ENCODE results near the gene TMEM38B. TPM values are rescaled to one million over a fixed set of nuclear protein-coding genes. Genes with fewer than 3 reads are reported as not detected.

TMEM38B gene
- total RNA-seq, 4 donors from 2014 or later: 8.6 to 11.3 (median 9.3) TPM

DNA sequence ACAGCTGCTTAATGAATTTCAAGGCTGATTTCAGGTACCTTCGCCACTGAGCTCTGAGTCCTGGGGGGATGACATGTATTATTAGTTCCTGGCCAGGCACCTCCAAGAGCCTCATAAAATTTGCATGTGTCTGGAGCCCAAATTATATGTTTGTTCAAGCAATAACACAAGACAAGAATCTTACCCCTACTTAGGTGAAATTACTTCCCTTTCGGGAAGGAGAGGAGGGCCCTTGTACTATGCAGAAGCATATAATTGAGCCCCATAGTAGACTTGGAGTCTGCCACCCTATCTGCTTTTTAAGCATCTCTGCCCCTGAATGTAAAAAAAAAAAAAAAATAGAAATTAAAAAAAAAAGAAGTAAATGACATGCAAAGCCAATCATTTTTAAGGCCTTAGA lies 13.0 kb upstream of the TMEM38B start:
- Histone ChIP-seq H3K27me3 (no peaks in the 10 kb centered on the region), H3K36me3 (no peaks in the 10 kb centered on the region), H3K4me1 (no peaks in the 10 kb centered on the region), H3K4me3 (no peak overlapping the region), H3K9me3 (no peaks in the 10 kb centered on the region), H3K27ac (no peak overlapping the region)
- TF ChIP-seq EP300 (IDR thresholded peaks at IDR 0.05) (no peak), POLR2AphosphoS5 (IDR thresholded peaks at IDR 0.05) (no peak)
- ATAC-seq: no peak
- 84 to 100% methylated on average over 2 of the region's 2 CpGs for WGBS, 2 donors (ENCODE audit: low coverage in 1 of 2)

DNA sequence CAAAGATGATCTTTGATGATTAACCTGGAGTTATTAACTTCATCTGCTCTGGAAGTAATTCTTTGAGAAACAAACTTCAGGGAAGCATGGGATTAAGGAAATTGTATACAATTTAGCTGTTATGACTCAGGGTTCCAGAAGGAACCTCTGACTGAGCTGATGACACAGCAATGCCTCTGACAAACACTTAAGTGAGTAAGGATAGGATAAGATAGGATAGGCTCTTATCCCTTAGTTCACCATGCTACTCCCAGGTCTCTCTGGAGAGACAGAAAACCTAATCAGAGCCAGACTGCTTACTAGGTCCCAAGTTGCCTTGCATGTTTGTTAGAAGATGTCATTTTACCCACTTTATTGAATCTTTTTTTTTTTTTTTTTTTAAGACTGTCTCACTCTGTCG lies 12.6 kb upstream of the TMEM38B start:
- no peaks in the 10 kb centered on the region for H3K27me3 ChIP-seq
- H3K27ac ChIP-seq: no peak overlapping the region
- TF ChIP-seq EP300 (IDR thresholded peaks at IDR 0.05) (no peak), POLR2AphosphoS5 (IDR thresholded peaks at IDR 0.05) (no peak), POLR2A (IDR thresholded peaks at IDR 0.05) (no peak)
- TF ChIP-seq, protein P1, sequence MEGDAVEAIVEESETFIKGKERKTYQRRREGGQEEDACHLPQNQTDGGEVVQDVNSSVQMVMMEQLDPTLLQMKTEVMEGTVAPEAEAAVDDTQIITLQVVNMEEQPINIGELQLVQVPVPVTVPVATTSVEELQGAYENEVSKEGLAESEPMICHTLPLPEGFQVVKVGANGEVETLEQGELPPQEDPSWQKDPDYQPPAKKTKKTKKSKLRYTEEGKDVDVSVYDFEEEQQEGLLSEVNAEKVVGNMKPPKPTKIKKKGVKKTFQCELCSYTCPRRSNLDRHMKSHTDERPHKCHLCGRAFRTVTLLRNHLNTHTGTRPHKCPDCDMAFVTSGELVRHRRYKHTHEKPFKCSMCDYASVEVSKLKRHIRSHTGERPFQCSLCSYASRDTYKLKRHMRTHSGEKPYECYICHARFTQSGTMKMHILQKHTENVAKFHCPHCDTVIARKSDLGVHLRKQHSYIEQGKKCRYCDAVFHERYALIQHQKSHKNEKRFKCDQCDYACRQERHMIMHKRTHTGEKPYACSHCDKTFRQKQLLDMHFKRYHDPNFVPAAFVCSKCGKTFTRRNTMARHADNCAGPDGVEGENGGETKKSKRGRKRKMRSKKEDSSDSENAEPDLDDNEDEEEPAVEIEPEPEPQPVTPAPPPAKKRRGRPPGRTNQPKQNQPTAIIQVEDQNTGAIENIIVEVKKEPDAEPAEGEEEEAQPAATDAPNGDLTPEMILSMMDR (IDR thresholded peaks at IDR 0.05): no peak
- ATAC-seq: no peak
- H3K4me1 ChIP-seq: no peaks in the 10 kb centered on the region
- no peaks in the 10 kb centered on the region for H3K36me3 ChIP-seq
- H3K4me3 ChIP-seq: no peak overlapping the region
- H3K9me3 ChIP-seq: no peaks in the 10 kb centered on the region
- WGBS, 2 donors (ENCODE audit: low coverage in 1 of 2): no CpG with 5 or more reads among the region's 1 CpG

DNA sequence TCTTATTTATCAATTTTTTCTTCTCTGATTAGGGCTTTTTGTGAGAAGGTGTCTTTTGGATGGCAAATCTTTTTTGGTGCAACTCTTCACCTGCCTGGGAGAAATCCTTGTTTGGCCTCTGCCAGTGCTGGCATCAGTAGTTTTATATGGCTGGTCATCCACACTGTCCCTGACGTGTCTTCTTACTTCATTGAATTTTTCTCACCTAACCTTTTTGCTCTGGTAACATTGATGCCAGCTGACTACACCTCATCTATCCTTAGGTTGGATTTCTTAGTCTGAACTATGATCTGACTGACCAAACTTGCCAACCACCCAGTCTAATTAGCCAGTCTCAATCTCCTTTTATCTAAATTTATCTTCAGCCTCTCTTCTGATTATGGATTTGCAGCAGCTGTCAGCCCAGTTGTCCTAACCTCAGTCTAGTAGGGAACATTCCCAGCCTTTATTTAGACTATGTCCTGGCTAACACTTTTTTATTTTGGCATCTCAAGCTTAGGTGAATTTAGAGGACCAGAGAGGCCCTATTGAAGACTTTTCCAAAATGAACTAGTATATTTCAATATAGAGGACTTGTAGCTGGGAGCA lies 10.6 kb upstream of the TMEM38B start:
- H3K36me3 ChIP-seq: no peaks in the 10 kb centered on the region
- WGBS, 2 donors (ENCODE audit: low coverage in 1 of 2): 38 to 80% methylated on average over 1 of the region's 1 CpG
- TF ChIP-seq POLR2A (IDR thresholded peaks at IDR 0.05) (no peak), POLR2AphosphoS5 (IDR thresholded peaks at IDR 0.05) (no peak), EP300 (IDR thresholded peaks at IDR 0.05) (no peak)
- TF ChIP-seq, protein P1 (IDR thresholded peaks at IDR 0.05): no peak
- H3K4me3 ChIP-seq: no peak overlapping the region
- no peak for ATAC-seq
- no peaks in the 10 kb centered on the region for H3K9me3 ChIP-seq
- no peak overlapping the region for H3K27ac ChIP-seq
- no peaks in the 10 kb centered on the region for H3K4me1 ChIP-seq
- peaks cover 2% of the 10 kb centered on the region for H3K27me3 ChIP-seq

DNA sequence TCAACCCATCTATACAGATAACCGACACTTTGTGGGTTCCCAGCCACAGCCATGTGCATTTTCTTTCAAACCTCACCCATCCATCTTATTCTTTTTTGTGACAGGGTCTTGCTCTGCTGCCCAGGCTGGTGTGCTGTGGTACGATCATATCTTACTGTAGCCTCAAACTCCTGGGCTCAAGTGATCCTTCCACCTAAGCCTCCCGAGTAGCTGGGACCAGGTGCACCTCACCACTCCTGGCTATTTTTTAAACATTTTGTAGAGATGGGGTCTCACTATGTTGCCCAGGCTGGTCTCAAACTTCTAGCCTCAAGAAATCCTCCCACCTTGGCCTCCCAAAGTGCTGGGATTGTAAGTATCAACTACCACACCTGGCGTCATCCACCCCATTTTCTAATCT lies 7.4 kb upstream of the TMEM38B start:
- ATAC-seq: no peak
- no peaks in the 10 kb centered on the region for H3K9me3 ChIP-seq
- 82 to 94% methylated on average over 4 of the region's 4 CpGs for WGBS, 2 donors (ENCODE audit: low coverage in 1 of 2)
- H3K36me3 ChIP-seq: no peaks in the 10 kb centered on the region
- no peaks in the 10 kb centered on the region for H3K4me1 ChIP-seq
- H3K4me3 ChIP-seq: no peak overlapping the region
- no peak overlapping the region for H3K27ac ChIP-seq
- TF ChIP-seq EP300 (IDR thresholded peaks at IDR 0.05): no peak
- no peak for TF ChIP-seq POLR2AphosphoS5 (IDR thresholded peaks at IDR 0.05)
- TF ChIP-seq, protein P1 (IDR thresholded peaks at IDR 0.05): no peak
- no peak for TF ChIP-seq POLR2A (IDR thresholded peaks at IDR 0.05)
- peaks cover 23% of the 10 kb centered on the region for H3K27me3 ChIP-seq

GRCh38 chr9:105690742-105691141 lies 3.6 kb upstream of the TMEM38B start:
- no peak for ATAC-seq
- Histone ChIP-seq H3K27ac (no peak overlapping the region), H3K9me3 (no peaks in the 10 kb centered on the region), H3K4me3 (no peak overlapping the region), H3K27me3 (peaks cover 45% of the 10 kb centered on the region), H3K4me1 (peaks cover 0 to 17% (median 0%) of the 10 kb centered on the region in 3 donors), H3K36me3 (no peaks in the 10 kb centered on the region)
- WGBS, 2 donors (ENCODE audit: low coverage in 1 of 2): 36 to 47% methylated on average over 2 of the region's 2 CpGs
- TF ChIP-seq EP300 (IDR thresholded peaks at IDR 0.05): no peak
- TF ChIP-seq, protein P1 (IDR thresholded peaks at IDR 0.05): peak in 1 of 4 experiments; percentile 16

All from gastroesophageal sphincter (tissue), 4 donors.